IMR-90 (cell line): ENCODE measurements around the gene TAAR2. TPM values are rescaled to one million over a fixed set of nuclear protein-coding genes. Genes with fewer than 3 reads are reported as not detected.

ENCODE experiments used
- ATAC-seq: fragments of 200-7000 bp; cut with Tn5 transposase; 2 replicates; pipeline ENCODE4 v1.9.1; 2020; ENCODE audit warnings: low read depth, mild to moderate bottlenecking, moderate library complexity
- BruUV-seq: library from RNA; stranded (reverse); fragments of 400-500 nt; replicated peaks from 2 replicates; lab custom pipeline; 2021; lab: Mats Ljungman, UMichigan
- CTCF ChIA-PET: fragments of 300-600 bp; formaldehyde crosslinking; extraction: SDS; loops from one replicate; lab custom pipeline; 2021; ENCODE audit warnings: antibody characterized with exemption; lab: Yijun Ruan, JAX
- POLR2A ChIA-PET: fragments of 300-600 bp; sonication (Branson Sonifier 250); formaldehyde crosslinking; loops from one replicate; lab custom pipeline; 2022; ENCODE audit warnings: antibody characterized with exemption; ENCODE audit not compliant: unreplicated experiment; lab: Charles Lee
- DNase-seq: peaks from one replicate; pipeline ENCODE4 v3.0.0; 2013
- H2AFZ ChIP-seq: replicated peaks from 2 replicates; pipeline ENCODE3; 2013; ENCODE audit warnings: low read length, mild to moderate bottlenecking; ENCODE audit not compliant: poor library complexity
- H2AK5ac ChIP-seq: 2 replicates; pipeline ENCODE4 v1.6.1; 2013; ENCODE audit warnings: low read depth, low read length, inconsistent platforms
- H2AK9ac ChIP-seq: replicated peaks from 2 replicates; pipeline ENCODE3; 2013; ENCODE audit warnings: mild to moderate bottlenecking, low read depth, low read length, moderate library complexity; ENCODE audit not compliant: poor library complexity
- H2BK120ac ChIP-seq: 2 replicates; pipeline ENCODE4 v1.6.1; 2013; ENCODE audit warnings: low read depth, low read length, inconsistent platforms
- H2BK15ac ChIP-seq: 3 replicates; pipeline ENCODE4 v1.6.1; 2013; ENCODE audit warnings: low read depth, low read length, inconsistent platforms
- H2BK20ac ChIP-seq: 2 replicates; pipeline ENCODE4 v1.6.1; 2013; ENCODE audit warnings: low read depth, mild to moderate bottlenecking, inconsistent platforms, low read length, moderate library complexity
- H2BK5ac ChIP-seq: 2 replicates; pipeline ENCODE4 v1.6.1; 2013; ENCODE audit warnings: mild to moderate bottlenecking, low read depth, low read length, inconsistent platforms; ENCODE audit not compliant: poor library complexity, severe bottlenecking
- H3K14ac ChIP-seq: replicated peaks from 2 replicates; pipeline ENCODE4 v1.6.1; 2013; ENCODE audit warnings: low read depth, low read length, inconsistent platforms
- H3K18ac ChIP-seq: 2 replicates; pipeline ENCODE4 v1.6.1; 2013; ENCODE audit warnings: low read depth, low read length, control low read depth
- H3K23ac ChIP-seq: 2 replicates; pipeline ENCODE4 v1.6.1; 2013; ENCODE audit warnings: low read depth, low read length, inconsistent platforms
- H3K27ac ChIP-seq: 2 replicates; pipeline ENCODE4 v1.5.1; 2013; ENCODE audit warnings: mild to moderate bottlenecking, control low read depth, low read length; ENCODE audit not compliant: insufficient read depth
- H3K27me3 ChIP-seq: 2 replicates; pipeline ENCODE4 v1.6.1; 2013; ENCODE audit warnings: low read length; ENCODE audit not compliant: control insufficient read depth, insufficient read depth
- H3K36me3 ChIP-seq: 2 replicates; pipeline ENCODE4 v1.6.1; 2013; ENCODE audit warnings: low read length, mixed read lengths; ENCODE audit not compliant: control insufficient read depth, insufficient read depth
- H3K4ac ChIP-seq: 2 replicates; pipeline ENCODE4 v1.6.1; 2013; ENCODE audit warnings: low read depth, low read length, inconsistent platforms
- H3K4me1 ChIP-seq: 2 replicates; pipeline ENCODE4 v1.6.1; 2013; ENCODE audit warnings: low read length, mixed read lengths; ENCODE audit not compliant: control insufficient read depth, insufficient read depth
- H3K4me2 ChIP-seq: 2 replicates; pipeline ENCODE4 v1.6.1; 2013; ENCODE audit warnings: low read depth, mild to moderate bottlenecking, control low read depth, low read length, moderate library complexity
- H3K4me3 ChIP-seq: 2 replicates; pipeline ENCODE4 v1.5.1; 2013; ENCODE audit warnings: low read depth, mild to moderate bottlenecking, control low read depth, low read length, moderate library complexity; ENCODE audit not compliant: insufficient read depth
- H3K56ac ChIP-seq: 2 replicates; pipeline ENCODE4 v1.6.1; 2013; ENCODE audit warnings: low read length, inconsistent platforms; ENCODE audit not compliant: insufficient read depth; ENCODE audit errors: extremely low read depth
- H3K79me1 ChIP-seq, 2 experiments: 2 replicates each; pipeline ENCODE4 v1.6.1; 2013; ENCODE audit warnings: low read length in 2 of 2, inconsistent platforms in 1 of 2, low read depth in 1 of 2
- H3K9ac ChIP-seq: 2 replicates; pipeline ENCODE4 v1.6.1; 2013; ENCODE audit warnings: low read depth, low read length, control low read depth
- H3K9me1 ChIP-seq: 2 replicates; pipeline ENCODE4 v1.6.1; 2013; ENCODE audit warnings: low read length, inconsistent platforms; ENCODE audit not compliant: insufficient read depth
- H3K9me3 ChIP-seq: 2 replicates; pipeline ENCODE4 v1.6.1; 2013; ENCODE audit warnings: low read length; ENCODE audit not compliant: control insufficient read depth, insufficient read depth
- H4K20me1 ChIP-seq: 2 replicates; pipeline ENCODE4 v1.6.1; 2013; ENCODE audit warnings: low read length, inconsistent platforms; ENCODE audit not compliant: insufficient read depth
- H4K5ac ChIP-seq: 2 replicates; pipeline ENCODE4 v1.6.1; 2013; ENCODE audit warnings: mild to moderate bottlenecking, low read depth, low read length, control low read depth
- H4K8ac ChIP-seq, 2 experiments: 2 replicates each; pipeline ENCODE4 v1.6.1; 2013; ENCODE audit warnings: low read depth in 2 of 2, low read length in 2 of 2, control low read depth in 1 of 2, inconsistent platforms in 1 of 2
- H4K91ac ChIP-seq: 2 replicates; pipeline ENCODE4 v1.6.1; 2013; ENCODE audit warnings: low read depth, low read length, inconsistent platforms; ENCODE audit not compliant: insufficient read depth
- BHLHE40 ChIP-seq: fragments of 150-350 bp; IDR thresholded peaks from 2 replicates; pipeline ENCODE4 v1.6.1; 2016; ENCODE audit warnings: mild to moderate bottlenecking, low read depth, low read length
- CEBPB ChIP-seq: IDR thresholded peaks from 2 replicates; pipeline ENCODE4 v1.6.1; 2012; ENCODE audit warnings: low read depth, low read length, improper control_type of control experiment
- CHD1 ChIP-seq: IDR thresholded peaks from 2 replicates; pipeline ENCODE4 v1.6.1; 2012; ENCODE audit warnings: low read depth, low read length, improper control_type of control experiment
- MAZ ChIP-seq: IDR thresholded peaks from 2 replicates; pipeline ENCODE4 v1.6.1; 2012; ENCODE audit warnings: low read depth, mild to moderate bottlenecking, low read length, improper control_type of control experiment, moderate library complexity, borderline replicate concordance
- MXI1 ChIP-seq: IDR thresholded peaks from 2 replicates; pipeline ENCODE4 v1.6.1; 2012; ENCODE audit warnings: low read depth, mild to moderate bottlenecking, low read length, moderate library complexity, borderline replicate concordance
- RAD21 ChIP-seq: IDR thresholded peaks from 2 replicates; pipeline ENCODE4 v1.6.1; 2012; ENCODE audit warnings: low read length, improper control_type of control experiment
- SMC3 ChIP-seq: fragments of 150-350 bp; IDR thresholded peaks from 2 replicates; pipeline ENCODE4 v1.6.1; 2016; ENCODE audit warnings: low read depth, mild to moderate bottlenecking, antibody characterized with exemption, low read length, moderate library complexity
- WGBS, 2 experiments: methylation state at CpG; one replicate each; pipeline versions ENCODE4 v1.1.5 to v1.1.7; 2013; ENCODE audit warnings: missing lambda C conversion rate in 2 of 2; ENCODE audit not compliant: insufficient read length in 1 of 2; ENCODE audit errors: extremely low coverage in 2 of 2; 5-methylcytosine and 5-hydroxymethylcytosine counted together
- dilution Hi-C: fragments of 300-500 bp; cut with HindIII; formaldehyde crosslinking; loops from one replicate; pipeline ENCODE4 v1.14.3; 2018; ENCODE audit warnings: low sequenced_read_pairs; ENCODE audit not compliant: unreplicated experiment
- in situ Hi-C: fragments of 300-500 bp; cut with MboI; formaldehyde crosslinking; loops from 3 replicates; pipeline ENCODE4 v1.14.3; 2019; ENCODE audit warnings: low sequenced_read_pairs, inconsistent platforms, mixed read lengths
- intact Hi-C: fragments of 100-400 bp; cut with micrococcal nuclease; formaldehyde crosslinking; loops from 2 replicates; pipeline ENCODE4 v1.10.0; 2022
- polyA plus RNA-seq, 3 experiments: library from polyadenylated mRNA; depleted of rRNA; stranded (reverse); fragments of >200 nt; gene quantifications; 2 replicates each; pipeline ENCODE4 v1.2.3, GENCODE V29; 2012; ENCODE audit warnings: low replicate concordance in 1 of 3
- total RNA-seq: library from RNA; depleted of rRNA; stranded (reverse); fragments of >200 nt; gene quantifications from 2 replicates; pipeline ENCODE4 v1.2.3, GENCODE V29; 2012
- TF ChIP-seq, protein P1 (sequence below): conservative IDR thresholded peaks from 2 replicates; pipeline ENCODE4 v1.5.1; 2012; ENCODE audit warnings: mild to moderate bottlenecking, low read depth, low read length, improper control_type of control experiment

The TAAR2 gene
- total and polyA plus RNA-seq, 2 of the 4 experiments (the other 2 are of a cell fraction), result not detected

DNA sequence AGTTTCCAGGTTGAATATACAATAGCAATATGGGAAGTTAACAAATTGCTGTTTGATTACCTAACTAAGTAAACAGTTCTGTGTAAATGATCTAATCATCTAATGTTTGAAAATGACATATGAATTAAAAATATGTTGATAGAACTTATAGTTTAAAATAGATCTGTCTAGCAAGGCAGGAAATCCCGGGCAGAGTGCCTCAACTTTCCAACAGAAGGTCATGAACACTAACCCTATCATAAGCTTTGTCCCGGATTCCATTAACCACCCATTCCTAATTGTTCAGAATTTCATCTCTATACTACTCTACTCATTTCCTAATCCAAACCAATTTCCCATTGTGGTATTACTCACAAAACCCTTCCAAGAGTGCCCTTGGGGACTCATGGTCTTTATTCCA is 24.8 kb upstream of the TAAR2 start:
- no peak overlapping the region for H3K18ac ChIP-seq
- ChIA-PET CTCF (no interaction called here), POLR2A (interaction anchor here (0.7 kb wide), 1 partner anchor 1294 kb away, joined by 4 read pairs; no protein-coding TSS in a partner anchor)
- H2BK20ac ChIP-seq, result no peak overlapping the region
- no peak overlapping the region for H3K23ac ChIP-seq
- intact Hi-C loops (no loop called here), dilution Hi-C loops (no loop called here), in situ Hi-C loops (no loop called here)
- no peak overlapping the region for H2AK9ac ChIP-seq
- no peak overlapping the region for H3K56ac ChIP-seq
- no peak overlapping the region for H2AFZ ChIP-seq
- no peak overlapping the region for H2AK5ac ChIP-seq
- no peak overlapping the region for H2BK120ac ChIP-seq
- H3K9ac ChIP-seq, result no peak overlapping the region
- no peaks in the 10 kb centered on the region for H3K36me3 ChIP-seq
- no peak overlapping the region for H2BK5ac ChIP-seq
- H3K4me3 ChIP-seq, result no peak overlapping the region
- no peak overlapping the region for H3K4ac ChIP-seq
- H4K20me1 ChIP-seq, result no peaks in the 10 kb centered on the region
- no CpG with 5 or more reads among the region's 2 CpGs for WGBS, 2 experiments
- H3K4me2 ChIP-seq, result no peak overlapping the region
- no peak overlapping the region for H4K91ac ChIP-seq
- no peaks in the 10 kb centered on the region for H3K9me3 ChIP-seq
- H4K5ac ChIP-seq, result no peak overlapping the region
- no TSS peak for BruUV-seq
- peaks cover 20% of the 10 kb centered on the region for H3K27me3 ChIP-seq
- no peak overlapping the region for H3K27ac ChIP-seq
- no peaks in the 10 kb centered on the region for H3K9me1 ChIP-seq
- no peak overlapping the region for H3K14ac ChIP-seq
- ATAC-seq (no peak), DNase-seq (no peak)
- H4K8ac ChIP-seq, result no peak overlapping the region
- TF ChIP-seq CEBPB (no peak), SMC3 (no peak), BHLHE40 (no peak), RAD21 (no peak), CHD1 (no peak), MXI1 (no peak), MAZ (no peak)
- TF ChIP-seq, protein P1, sequence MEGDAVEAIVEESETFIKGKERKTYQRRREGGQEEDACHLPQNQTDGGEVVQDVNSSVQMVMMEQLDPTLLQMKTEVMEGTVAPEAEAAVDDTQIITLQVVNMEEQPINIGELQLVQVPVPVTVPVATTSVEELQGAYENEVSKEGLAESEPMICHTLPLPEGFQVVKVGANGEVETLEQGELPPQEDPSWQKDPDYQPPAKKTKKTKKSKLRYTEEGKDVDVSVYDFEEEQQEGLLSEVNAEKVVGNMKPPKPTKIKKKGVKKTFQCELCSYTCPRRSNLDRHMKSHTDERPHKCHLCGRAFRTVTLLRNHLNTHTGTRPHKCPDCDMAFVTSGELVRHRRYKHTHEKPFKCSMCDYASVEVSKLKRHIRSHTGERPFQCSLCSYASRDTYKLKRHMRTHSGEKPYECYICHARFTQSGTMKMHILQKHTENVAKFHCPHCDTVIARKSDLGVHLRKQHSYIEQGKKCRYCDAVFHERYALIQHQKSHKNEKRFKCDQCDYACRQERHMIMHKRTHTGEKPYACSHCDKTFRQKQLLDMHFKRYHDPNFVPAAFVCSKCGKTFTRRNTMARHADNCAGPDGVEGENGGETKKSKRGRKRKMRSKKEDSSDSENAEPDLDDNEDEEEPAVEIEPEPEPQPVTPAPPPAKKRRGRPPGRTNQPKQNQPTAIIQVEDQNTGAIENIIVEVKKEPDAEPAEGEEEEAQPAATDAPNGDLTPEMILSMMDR, result no peak
- H3K4me1 ChIP-seq, result no peaks in the 10 kb centered on the region
- H2BK15ac ChIP-seq, result no peak overlapping the region
- no peaks in the 10 kb centered on the region for H3K79me1 ChIP-seq
